CD8-positive, alpha-beta memory T cell (primary cell): Measurements from ENCODE around the gene CTSA. TPM values are rescaled to one million over a fixed set of nuclear protein-coding genes. Genes with fewer than 3 reads are reported as not detected.
"Not testable (repeated sequence)": the region's sequence is repeated elsewhere in the genome, so short reads cannot be mapped to it uniquely, and the experiment has no call there.

Source experiments
- CTCF ChIA-PET: fragments of 350-600 bp; sonication (Branson Sonifier 250); formaldehyde crosslinking; loops from one replicate; lab custom pipeline; 2021; ENCODE audit warnings: antibody characterized with exemption; lab: Charles Lee
- POLR2A ChIA-PET: fragments of 350-600 bp; sonication (Branson Sonifier 250); formaldehyde crosslinking; loops from one replicate; lab custom pipeline; 2021; ENCODE audit warnings: antibody characterized with exemption; lab: Charles Lee
- DNase-seq, 5 donors: peaks; one replicate each; pipeline versions ENCODE4 v3.0.0 to v3.0.0-alpha.2; 2020 to 2022; ENCODE audit warnings: mixed read lengths in 1 of 5
- H3K27ac ChIP-seq: one replicate; pipeline ENCODE4 v1.7.0; 2013; ENCODE audit warnings: low read depth, mild to moderate bottlenecking, low read length, moderate library complexity
- H3K27me3 ChIP-seq: 2 replicates; pipeline ENCODE4 v1.7.0; 2013; ENCODE audit warnings: low read length, mild to moderate bottlenecking; ENCODE audit not compliant: insufficient read depth, poor library complexity, severe bottlenecking
- H3K36me3 ChIP-seq: 2 replicates; pipeline ENCODE4 v1.7.0; 2013; ENCODE audit warnings: mild to moderate bottlenecking, low read length, moderate library complexity; ENCODE audit not compliant: insufficient read depth
- H3K4me1 ChIP-seq: 2 replicates; pipeline ENCODE4 v1.7.0; 2013; ENCODE audit warnings: mild to moderate bottlenecking, low read length, moderate library complexity; ENCODE audit not compliant: insufficient read depth
- H3K4me3 ChIP-seq: 2 replicates; pipeline ENCODE4 v1.7.0; 2013; ENCODE audit warnings: mild to moderate bottlenecking, low read length
- H3K9me3 ChIP-seq: 2 replicates; pipeline ENCODE4 v1.7.0; 2013; ENCODE audit warnings: mild to moderate bottlenecking, low read length
- H3K27ac Mint-ChIP-seq, 8 donors: one replicate each; pipeline ENCODE4 v1.8.0; 2020 to 2021; ENCODE audit warnings: mixed read lengths in 8 of 8, mild to moderate bottlenecking in 6 of 8, inconsistent platforms in 3 of 8, moderate library complexity in 3 of 8
- H3K27me3 Mint-ChIP-seq, 2 donors: one replicate each; pipeline ENCODE4 v1.8.0; 2020 to 2021; ENCODE audit warnings: mixed read lengths in 2 of 2, mild to moderate bottlenecking in 1 of 2, moderate library complexity in 1 of 2
- H3K36me3 Mint-ChIP-seq, 3 donors: one replicate each; pipeline ENCODE4 v1.8.0; 2020 to 2021; ENCODE audit warnings: mixed read lengths in 3 of 3, inconsistent platforms in 1 of 3, mild to moderate bottlenecking in 1 of 3
- H3K4me1 Mint-ChIP-seq, 3 donors: one replicate each; pipeline ENCODE4 v1.8.0; 2020 to 2021; ENCODE audit warnings: mixed read lengths in 3 of 3, inconsistent platforms in 1 of 3, mild to moderate bottlenecking in 1 of 3
- H3K4me3 Mint-ChIP-seq, 7 donors: one replicate each; pipeline ENCODE4 v1.8.0; 2020 to 2021; ENCODE audit warnings: mixed read lengths in 7 of 7, mild to moderate bottlenecking in 6 of 7, moderate library complexity in 4 of 7, inconsistent platforms in 2 of 7
- H3K9me3 Mint-ChIP-seq, 5 donors: one replicate each; pipeline ENCODE4 v1.8.0; 2020 to 2022; ENCODE audit warnings: mixed read lengths in 5 of 5, mild to moderate bottlenecking in 3 of 5, moderate library complexity in 2 of 5, inconsistent platforms in 1 of 5
- polyA plus RNA-seq: library from polyadenylated mRNA; unstranded; fragments of 300-500 nt; fragmentation: Illumina TruSeq; gene quantifications from one replicate; pipeline ENCODE4 v1.2.3, GENCODE V29; 2021
- total RNA-seq, 2 experiments: library from RNA; stranded (reverse); gene quantifications; one replicate each; pipeline ENCODE4 v1.2.3, GENCODE V29; 2021

Gene CTSA
- total and polyA plus RNA-seq, 3 experiments from 2014 or later, result 81.1 to 219 (median 82.1) TPM

DNA sequence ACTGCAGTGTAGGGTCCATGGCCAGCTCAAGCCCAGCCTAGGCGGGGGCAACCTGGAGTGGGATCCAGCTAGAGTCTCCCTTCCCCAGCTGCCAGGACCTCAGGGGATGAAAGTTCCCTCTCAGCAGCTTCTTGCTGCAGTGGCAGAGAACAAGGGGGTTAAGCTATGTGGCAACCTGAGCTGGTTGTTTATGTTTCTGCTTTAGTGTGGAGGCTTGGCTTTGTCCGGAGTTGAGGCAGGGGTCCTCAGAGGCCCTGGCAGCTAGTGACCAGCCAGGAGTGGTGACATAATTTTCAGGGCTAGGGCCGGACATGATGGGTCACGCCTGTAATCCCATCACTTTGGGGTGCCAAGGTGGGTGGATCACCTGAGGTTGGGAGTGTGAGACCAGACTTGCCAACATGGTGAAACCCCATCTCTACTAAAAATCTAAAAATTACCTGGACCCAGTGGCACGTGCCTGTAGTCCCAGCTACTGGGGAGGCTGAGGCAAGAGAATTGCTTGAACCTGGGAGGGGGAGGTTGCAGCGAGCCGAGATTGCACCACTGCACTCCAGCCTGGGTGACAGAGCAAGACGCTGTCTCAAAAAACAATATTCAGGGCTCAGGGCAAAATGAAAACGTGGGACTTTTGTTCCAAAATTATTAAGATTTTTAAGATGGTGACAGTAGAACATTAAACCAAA lies 34.8 kb downstream of the CTSA start:
- Histone ChIP-seq H3K4me3 (no peak overlapping the region), H3K27ac (no peak overlapping the region), H3K27me3 (no peaks in the 10 kb centered on the region), H3K4me1 (no peaks in the 10 kb centered on the region), H3K36me3 (no peaks in the 10 kb centered on the region), H3K9me3 (no peaks in the 10 kb centered on the region)
- Mint-ChIP-seq H3K27ac (no peak overlapping the region), H3K4me1 (peaks cover 0 to 8% (median 0%) of the 10 kb centered on the region in 3 donors), H3K27me3 (peaks cover 5 to 9% of the 10 kb centered on the region in 2 donors), H3K36me3 (peaks cover 0 to 3% (median 0%) of the 10 kb centered on the region in 3 donors), H3K4me3 (no peak overlapping the region), H3K9me3 (no peaks in the 10 kb centered on the region)
- no peak for DNase-seq
- ChIA-PET POLR2A (interaction anchor here (0.7 kb wide), 1 partner anchor 9 kb away, joined by 3 read pairs; no protein-coding TSS in a partner anchor), CTCF (interaction anchor here (0.9 to 1.0 kb wide), 2 partner anchors 8 to 61 kb away, joined by 3 to 4 read pairs; no protein-coding TSS in a partner anchor)

DNA sequence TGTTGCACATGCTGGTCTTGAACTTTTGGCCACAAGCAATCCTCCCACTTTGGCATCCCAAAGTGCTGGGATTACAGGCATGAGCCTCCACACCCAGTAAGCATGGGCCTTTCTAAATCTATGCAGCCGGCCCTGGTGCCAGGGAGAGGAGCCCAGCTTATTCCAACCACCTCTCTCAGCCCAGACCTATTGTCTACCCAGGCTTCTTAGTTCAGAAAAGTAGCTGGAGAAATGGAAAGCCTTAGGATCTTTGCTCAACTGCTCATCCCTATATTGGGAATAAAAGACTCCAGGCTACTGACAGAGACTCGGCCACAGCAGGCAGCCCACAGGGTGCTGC lies 35.6 kb downstream of the CTSA start:
- Mint-ChIP-seq H3K27ac (no peak overlapping the region), H3K4me3 (no peak overlapping the region), H3K36me3 (no peaks in the 10 kb centered on the region), H3K9me3 (no peaks in the 10 kb centered on the region), H3K27me3 (peaks cover 2 to 4% of the 10 kb centered on the region in 2 donors), H3K4me1 (peaks cover 0 to 8% (median 0%) of the 10 kb centered on the region in 3 donors)
- no peak for DNase-seq
- Histone ChIP-seq H3K27ac (no peak overlapping the region), H3K27me3 (no peaks in the 10 kb centered on the region), H3K4me3 (no peak overlapping the region), H3K4me1 (no peaks in the 10 kb centered on the region), H3K36me3 (no peaks in the 10 kb centered on the region), H3K9me3 (no peaks in the 10 kb centered on the region)
- ChIA-PET CTCF (interaction anchor here (0.9 kb wide), 1 partner anchor 60 kb away, joined by 3 read pairs; no protein-coding TSS in a partner anchor), POLR2A (no interaction called here)

DNA sequence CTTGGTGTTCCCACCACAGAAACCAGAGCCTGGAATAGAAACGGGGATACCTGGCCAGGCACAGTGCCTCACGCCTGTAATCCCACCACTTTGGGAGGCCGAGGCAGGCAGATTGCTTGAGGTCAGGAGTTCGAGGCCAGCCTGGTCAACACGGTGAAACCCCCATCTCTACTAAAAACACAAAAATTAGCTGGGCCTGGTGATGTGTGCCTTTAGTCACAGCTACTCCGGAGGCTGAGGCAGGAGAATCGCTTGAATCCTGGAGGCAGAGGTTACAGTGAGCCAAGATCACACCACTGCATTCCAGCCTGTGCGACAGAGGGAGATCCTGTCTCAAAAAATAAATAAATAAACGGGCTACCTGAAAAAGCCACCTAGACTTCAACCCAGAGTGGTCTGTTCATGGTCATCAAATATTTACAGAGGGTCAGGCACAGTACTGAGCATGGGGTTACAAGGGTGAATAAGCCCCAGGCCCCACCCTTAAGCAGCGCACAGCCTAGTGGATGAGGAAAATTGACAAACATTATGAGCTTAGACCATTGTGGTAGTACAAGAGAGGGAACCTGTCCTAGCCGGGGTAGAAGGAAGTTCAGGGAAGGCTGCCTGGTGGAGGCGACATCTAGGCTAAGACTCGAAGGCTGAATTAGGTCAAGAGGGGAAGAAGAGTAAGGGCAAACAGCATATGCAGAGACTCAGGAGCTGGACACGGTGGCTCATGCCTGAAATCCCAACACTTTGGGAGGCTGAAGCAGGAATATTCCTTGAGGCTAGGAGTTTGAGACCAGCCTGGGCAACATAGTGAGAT lies 36.1 kb downstream of the CTSA start:
- no peaks in the 10 kb centered on the region for H3K36me3 Mint-ChIP-seq
- Histone ChIP-seq H3K27ac (no peak overlapping the region), H3K27me3 (no peaks in the 10 kb centered on the region), H3K36me3 (no peaks in the 10 kb centered on the region), H3K4me3 (no peak overlapping the region), H3K4me1 (no peaks in the 10 kb centered on the region), H3K9me3 (no peaks in the 10 kb centered on the region)
- ChIA-PET CTCF (interaction anchor here (1.0 to 1.2 kb wide), 2 partner anchors 8 to 23 kb away, joined by 3 to 4 read pairs; no protein-coding TSS in a partner anchor), POLR2A (interaction anchor here (0.9 kb wide), 1 partner anchor 12 kb away, joined by 3 read pairs; no protein-coding TSS in a partner anchor)
- no peak for DNase-seq
- H3K4me1 Mint-ChIP-seq, result peaks cover 0 to 8% (median 0%) of the 10 kb centered on the region in 3 donors
- no peaks in the 10 kb centered on the region for H3K9me3 Mint-ChIP-seq
- peaks cover 0 to 4% of the 10 kb centered on the region in 2 donors for H3K27me3 Mint-ChIP-seq
- peak overlapping the region in 1 of 7 donors; percentile 55 for H3K4me3 Mint-ChIP-seq
- peak overlapping the region in 2 of 8 donors; percentile 18 to 36 for H3K27ac Mint-ChIP-seq

DNA sequence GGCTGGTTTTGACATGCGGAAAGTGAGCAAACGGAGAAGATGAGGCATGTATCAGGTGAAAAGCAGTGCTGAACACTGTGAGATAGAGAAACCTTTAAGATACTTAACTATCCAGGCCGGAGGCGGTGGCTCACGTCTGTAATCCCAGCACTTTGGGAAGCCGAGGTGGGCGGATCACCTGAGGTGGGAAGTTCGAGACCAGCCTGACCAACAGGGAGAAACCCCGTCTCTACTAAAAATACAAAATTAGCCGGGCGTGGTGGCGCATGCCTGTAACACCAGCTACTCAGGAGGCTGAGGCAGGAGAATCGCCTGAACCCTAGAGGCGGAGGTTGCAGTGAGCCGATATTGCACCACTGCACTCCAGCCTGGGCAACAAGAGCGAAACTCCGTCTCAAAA lies 40.5 kb downstream of the CTSA start:
- DNase-seq, H3K4me1 ChIP-seq, H3K27ac ChIP-seq, H3K27me3 ChIP-seq, H3K27ac Mint-ChIP-seq, H3K36me3 ChIP-seq, H3K9me3 ChIP-seq, H3K4me3 ChIP-seq, H3K9me3 Mint-ChIP-seq, H3K27me3 Mint-ChIP-seq: not testable (repeated sequence)
- Mint-ChIP-seq H3K36me3 (peaks cover 0 to 18% (median 0%) of the 10 kb centered on the region in 3 donors), H3K4me1 (peaks cover 11 to 26% (median 11%) of the 10 kb centered on the region in 3 donors), H3K4me3 (peak overlapping the region in 2 of 7 donors; percentile 85 to 90)
- ChIA-PET POLR2A (interaction anchor here (0.7 kb wide), 1 partner anchor 18 kb away, joined by 6 read pairs; no protein-coding TSS in a partner anchor), CTCF (interaction anchor here (0.7 to 1.6 kb wide), 3 partner anchors 38 to 82 kb away, joined by 3 to 7 read pairs (median 3); no protein-coding TSS in a partner anchor)

DNA sequence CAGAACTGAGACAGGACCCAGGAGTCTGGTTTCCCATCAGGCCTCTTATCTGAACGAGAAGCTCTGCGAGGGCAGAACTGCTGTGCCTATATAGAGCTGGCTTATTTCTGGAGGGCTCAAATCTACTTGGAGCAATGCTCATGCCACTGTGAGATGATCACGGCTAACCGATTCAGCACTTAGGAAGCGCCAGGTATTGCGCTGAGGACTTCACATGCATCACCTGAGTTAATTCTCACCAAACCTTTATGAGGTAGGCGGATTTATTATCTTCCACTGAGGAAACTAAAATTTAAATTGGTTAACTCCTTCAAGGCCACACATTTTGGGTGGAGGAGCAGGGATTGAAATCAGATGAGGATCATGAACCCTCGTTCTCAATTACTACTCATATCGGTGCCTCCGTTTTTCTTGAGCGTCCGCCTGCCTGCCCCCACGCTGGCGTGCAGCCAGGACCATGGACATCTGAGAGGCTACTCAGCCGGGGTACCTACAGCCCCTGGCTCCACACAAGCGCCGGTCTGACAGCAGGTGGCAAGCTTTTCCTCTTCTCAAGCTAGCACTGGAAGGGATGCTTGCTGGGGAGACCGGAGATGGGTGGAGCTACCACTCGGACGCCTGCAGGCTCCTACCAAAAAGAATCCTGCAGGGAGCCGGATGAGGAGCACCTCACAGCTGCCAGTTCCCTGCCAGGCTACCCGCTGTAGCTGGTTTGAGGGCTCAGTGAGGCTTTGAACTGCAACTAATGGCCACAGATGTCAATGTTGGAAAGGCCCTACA lies 42.3 kb downstream of the CTSA start:
- Mint-ChIP-seq H3K9me3 (no peaks in the 10 kb centered on the region), H3K4me1 (peaks cover 25 to 40% (median 26%) of the 10 kb centered on the region in 3 donors), H3K4me3 (peak overlapping the region; percentile 90 to 97 (median 97)), H3K27ac (peak overlapping the region; percentile 92 to 99 (median 96)), H3K27me3 (no peaks in the 10 kb centered on the region), H3K36me3 (peaks cover 0 to 34% (median 4%) of the 10 kb centered on the region in 3 donors)
- no peaks in the 10 kb centered on the region for H3K9me3 ChIP-seq
- H3K27ac ChIP-seq, result peak overlapping the region; percentile 95
- peak overlapping the region; percentile 97 for H3K4me3 ChIP-seq
- H3K36me3 ChIP-seq, result peaks cover 13% of the 10 kb centered on the region
- ChIA-PET CTCF (interaction anchor here (0.9 to 4.1 kb wide), 12 partner anchors 8 to 142 kb away, joined by 3 to 46 read pairs (median 4); partner anchors contain the start of genes CTSA, DNTTIP1, NEURL2 and PLTP), POLR2A (interaction anchor here (0.6 to 4.6 kb wide), 13 partner anchors 10 to 109 kb away, joined by 3 to 113 read pairs (median 19); partner anchors contain the start of genes ACOT8, CTSA, PLTP and ZNF335)
- DNase-seq, result peak; percentile 34 to 75 (median 50)
- H3K4me1 ChIP-seq, result peaks cover 12% of the 10 kb centered on the region
- no peaks in the 10 kb centered on the region for H3K27me3 ChIP-seq

DNA sequence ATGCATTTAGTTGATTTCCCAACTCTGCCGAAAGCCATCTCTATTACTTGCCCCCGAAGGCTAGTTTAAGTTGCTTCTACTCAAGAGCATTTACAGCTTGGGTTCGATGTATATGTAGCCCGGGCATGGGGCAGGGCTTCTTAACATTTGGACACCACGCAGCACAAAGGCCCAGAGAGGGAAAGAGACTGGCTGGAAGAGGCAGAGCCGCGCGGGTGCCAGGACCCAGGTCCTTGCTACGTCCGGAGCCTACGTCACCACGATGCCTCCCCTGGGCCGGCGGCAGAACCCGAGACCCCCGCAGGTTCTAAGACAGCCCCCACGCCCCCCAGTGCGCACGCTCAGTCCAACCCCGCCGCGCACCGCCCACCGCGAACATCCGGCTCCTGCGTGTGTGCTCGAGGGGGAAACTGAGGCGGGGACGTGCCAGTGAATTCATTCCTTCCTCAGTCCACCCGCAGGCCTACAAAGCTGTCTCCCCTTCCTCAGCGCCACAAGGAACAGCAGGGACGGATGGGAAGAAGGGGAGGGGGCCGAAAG lies 43.0 kb downstream of the CTSA start:
- Mint-ChIP-seq H3K9me3 (no peaks in the 10 kb centered on the region), H3K27ac (peak overlapping the region; percentile 92 to 99 (median 96)), H3K27me3 (no peaks in the 10 kb centered on the region), H3K36me3 (peaks cover 0 to 40% (median 5%) of the 10 kb centered on the region in 3 donors), H3K4me1 (peaks cover 26 to 39% (median 27%) of the 10 kb centered on the region in 3 donors), H3K4me3 (peak overlapping the region; percentile 90 to 97 (median 97))
- Histone ChIP-seq H3K36me3 (peaks cover 19% of the 10 kb centered on the region), H3K4me1 (peaks cover 12% of the 10 kb centered on the region), H3K27ac (peak overlapping the region; percentile 95), H3K4me3 (peak overlapping the region; percentile 97), H3K9me3 (no peaks in the 10 kb centered on the region), H3K27me3 (no peaks in the 10 kb centered on the region)
- POLR2A ChIA-PET, result interaction anchor here (0.6 to 4.6 kb wide), 18 partner anchors 10 to 109 kb away, joined by 3 to 113 read pairs (median 4); partner anchors contain the start of genes ACOT8, CTSA, PLTP and ZNF335
- peak in 3 of 5 donors; percentile 39 to 80 (median 49) for DNase-seq
- CTCF ChIA-PET, result interaction anchor here (0.9 to 4.1 kb wide), 12 partner anchors 8 to 142 kb away, joined by 3 to 46 read pairs (median 4); partner anchors contain the start of genes CTSA, DNTTIP1, NEURL2 and PLTP
